ENCODE results near the gene SHD.
"Not testable (repeated sequence)": the region's sequence is repeated elsewhere in the genome, so short reads cannot be mapped to it uniquely, and the experiment has no call there.

The SHD gene

DNA sequence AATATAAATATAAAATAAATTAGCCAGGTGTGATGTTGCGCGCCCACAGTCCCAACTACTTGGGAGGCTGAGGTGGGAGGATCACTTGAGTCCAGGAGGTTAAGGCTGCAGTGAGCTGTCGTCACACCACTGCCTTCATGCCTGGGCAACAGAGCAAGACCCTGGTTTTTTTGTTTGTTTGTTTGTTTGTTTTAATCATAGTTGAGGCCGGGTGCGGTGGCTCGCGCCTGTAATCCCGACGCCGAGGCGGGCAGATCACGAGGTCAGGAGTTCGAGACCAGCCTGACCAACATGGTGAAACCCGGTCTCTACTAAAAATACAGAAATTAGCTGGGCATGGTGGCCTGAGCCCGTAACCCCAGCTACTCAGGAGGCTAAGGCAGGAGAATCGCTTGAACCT lies 41.6 kb upstream of the SHD start:
- not testable (repeated sequence) for H4K8ac ChIP-seq (ENCODE audit: low read depth, low read length); H3K4me1 ChIP-seq (ENCODE audit: control insufficient read depth in 2 of 2, insufficient read depth in 1 of 2, low read depth in 1 of 2, low read length in 2 of 2); H2BK120ac ChIP-seq (ENCODE audit: low read depth, low read length); H2BK12ac ChIP-seq (ENCODE audit: low read length); H2AFZ ChIP-seq (ENCODE audit: low read length); H3K23ac ChIP-seq (ENCODE audit: low read depth, low read length, poor library complexity); H3K18ac ChIP-seq (ENCODE audit: low read length); H4K91ac ChIP-seq (ENCODE audit: low read depth, low read length, poor library complexity); H3K36me3 ChIP-seq (replicated peaks in 1 of 2; ENCODE audit: control insufficient read depth in 2 of 2, insufficient read depth in 2 of 2, low read length in 2 of 2); H3K4ac ChIP-seq (ENCODE audit: low read length); H3K9ac ChIP-seq (ENCODE audit: low read depth, low read length, poor library complexity); H2BK5ac ChIP-seq (ENCODE audit: low read length); H3K27ac ChIP-seq (replicated peaks; ENCODE audit: low read length); H2AK5ac ChIP-seq (ENCODE audit: low read depth, low read length); DNase-seq (ENCODE audit: low spot score); H3K14ac ChIP-seq (ENCODE audit: low read length); H3K4me3 ChIP-seq (ENCODE audit: low read length in 2 of 2); H3K79me1 ChIP-seq (ENCODE audit: low read depth, low read length); H3K4me2 ChIP-seq (ENCODE audit: insufficient read depth, low read length, poor library complexity, severe bottlenecking); H3K27me3 ChIP-seq (ENCODE audit: control insufficient read depth in 3 of 3, insufficient read depth in 3 of 3, low read depth in 1 of 3, low read length in 3 of 3); H3K9me3 ChIP-seq (replicated peaks in 1 of 2; ENCODE audit: control insufficient read depth in 2 of 2, insufficient read depth in 1 of 2, low read depth in 1 of 2, low read length in 2 of 2); H2BK15ac ChIP-seq (ENCODE audit: low read length)
- WGBS, 2 donors (ENCODE audit: extremely low coverage in 2 of 2, insufficient read length in 2 of 2, insufficient replicate concordance in 1 of 2), result no CpG with 5 or more reads among the region's 16 CpGs

DNA sequence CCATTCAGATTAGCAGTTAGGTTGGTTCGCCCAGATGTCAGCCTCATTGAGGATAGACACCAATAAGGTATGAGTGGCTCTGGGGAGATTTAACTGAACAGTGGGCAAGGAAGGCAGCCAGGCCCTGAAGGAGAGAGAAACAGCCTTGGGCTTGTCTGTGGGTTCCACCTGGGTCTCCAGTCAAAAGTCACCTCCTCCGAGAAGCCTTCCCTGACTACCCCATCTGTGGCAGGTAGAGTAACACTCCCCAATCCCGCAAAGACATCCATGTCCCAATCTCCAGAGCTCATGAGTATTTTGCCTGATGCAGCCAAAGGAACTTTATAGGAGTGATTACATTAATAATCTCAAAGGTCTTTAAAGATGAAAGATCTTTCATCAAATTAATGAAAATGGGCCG lies 40.2 kb upstream of the SHD start:
- no peak overlapping the region for H4K91ac ChIP-seq (ENCODE audit: low read depth, low read length, poor library complexity)
- H2BK120ac ChIP-seq (ENCODE audit: low read depth, low read length), result no peak overlapping the region
- H2AFZ ChIP-seq (ENCODE audit: low read length), result no peak overlapping the region
- no peak overlapping the region for H3K18ac ChIP-seq (ENCODE audit: low read length)
- no peak overlapping the region for H2AK5ac ChIP-seq (ENCODE audit: low read depth, low read length)
- no peak overlapping the region for H3K9ac ChIP-seq (ENCODE audit: low read depth, low read length, poor library complexity)
- H4K8ac ChIP-seq (ENCODE audit: low read depth, low read length), result no peak overlapping the region
- H3K23ac ChIP-seq (ENCODE audit: low read depth, low read length, poor library complexity), result no peak overlapping the region
- H3K9me3 ChIP-seq (replicated peaks in 1 of 2; ENCODE audit: control insufficient read depth in 2 of 2, insufficient read depth in 1 of 2, low read depth in 1 of 2, low read length in 2 of 2), result peaks cover 0 to 2% of the 10 kb centered on the region in 2 donors
- H3K36me3 ChIP-seq (replicated peaks in 1 of 2; ENCODE audit: control insufficient read depth in 2 of 2, insufficient read depth in 2 of 2, low read length in 2 of 2), result no peaks in the 10 kb centered on the region
- no peak overlapping the region for H3K27ac ChIP-seq (replicated peaks; ENCODE audit: low read length)
- H3K4me3 ChIP-seq (ENCODE audit: low read length in 2 of 2), result no peak overlapping the region
- no peaks in the 10 kb centered on the region for H3K27me3 ChIP-seq (ENCODE audit: control insufficient read depth in 3 of 3, insufficient read depth in 3 of 3, low read depth in 1 of 3, low read length in 3 of 3)
- H2BK12ac ChIP-seq (ENCODE audit: low read length), result no peak overlapping the region
- no peak overlapping the region for H3K4me2 ChIP-seq (ENCODE audit: insufficient read depth, low read length, poor library complexity, severe bottlenecking)
- WGBS, 2 donors (ENCODE audit: extremely low coverage in 2 of 2, insufficient read length in 2 of 2, insufficient replicate concordance in 1 of 2), result no CpG with 5 or more reads among the region's 4 CpGs
- H3K79me1 ChIP-seq (ENCODE audit: low read depth, low read length), result no peaks in the 10 kb centered on the region
- no peak for DNase-seq (ENCODE audit: low spot score)
- H2BK5ac ChIP-seq (ENCODE audit: low read length), result no peak overlapping the region
- no peak overlapping the region for H3K4ac ChIP-seq (ENCODE audit: low read length)
- H2BK15ac ChIP-seq (ENCODE audit: low read length), result no peak overlapping the region
- no peak overlapping the region for H3K14ac ChIP-seq (ENCODE audit: low read length)
- no peaks in the 10 kb centered on the region for H3K4me1 ChIP-seq (ENCODE audit: control insufficient read depth in 2 of 2, insufficient read depth in 1 of 2, low read depth in 1 of 2, low read length in 2 of 2)

DNA sequence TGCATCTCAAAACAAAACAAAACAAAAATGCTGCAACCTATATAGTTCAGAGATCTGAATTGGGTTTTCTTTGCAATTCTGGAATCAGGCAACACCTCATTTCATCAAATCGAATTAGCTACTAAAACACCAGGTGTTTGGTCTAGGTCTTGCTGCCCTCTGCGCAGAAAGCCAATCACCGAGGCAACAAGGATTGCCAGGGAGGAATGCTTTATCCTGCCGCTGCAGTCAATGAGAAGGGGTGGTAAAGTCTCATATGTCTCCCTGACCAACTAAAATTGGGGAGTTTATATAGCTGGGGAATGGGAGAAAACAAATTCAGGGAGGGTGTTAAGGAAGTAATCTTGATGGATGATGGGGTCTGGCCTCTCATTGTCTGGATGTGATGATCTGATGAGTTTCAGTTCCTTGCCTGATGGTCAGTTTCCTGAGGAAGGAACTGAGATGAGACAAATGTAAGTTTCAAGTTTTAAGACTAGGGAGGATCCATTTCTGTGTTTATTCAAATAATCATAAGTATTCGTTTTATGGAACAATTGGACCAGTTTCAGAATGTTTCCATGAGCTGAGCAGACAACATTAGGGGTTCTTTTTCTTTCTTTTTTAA lies 37.1 kb upstream of the SHD start:
- Histone ChIP-seq H2BK12ac (ENCODE audit: low read length) (no peak overlapping the region), H3K4ac (ENCODE audit: low read length) (no peak overlapping the region), H2AFZ (ENCODE audit: low read length) (no peak overlapping the region), H3K4me1 (ENCODE audit: control insufficient read depth in 2 of 2, insufficient read depth in 1 of 2, low read depth in 1 of 2, low read length in 2 of 2) (peaks cover 3% of the 10 kb centered on the region in 2 donors), H3K79me1 (ENCODE audit: low read depth, low read length) (no peaks in the 10 kb centered on the region), H2BK120ac (ENCODE audit: low read depth, low read length) (no peak overlapping the region), H2AK5ac (ENCODE audit: low read depth, low read length) (no peak overlapping the region), H3K23ac (ENCODE audit: low read depth, low read length, poor library complexity) (no peak overlapping the region), H3K14ac (ENCODE audit: low read length) (no peak overlapping the region), H2BK15ac (ENCODE audit: low read length) (no peak overlapping the region), H4K91ac (ENCODE audit: low read depth, low read length, poor library complexity) (no peak overlapping the region), H3K4me3 (ENCODE audit: low read length in 2 of 2) (no peak overlapping the region), H3K4me2 (ENCODE audit: insufficient read depth, low read length, poor library complexity, severe bottlenecking) (no peak overlapping the region), H2BK5ac (ENCODE audit: low read length) (no peak overlapping the region), H3K27me3 (ENCODE audit: control insufficient read depth in 3 of 3, insufficient read depth in 3 of 3, low read depth in 1 of 3, low read length in 3 of 3) (no peaks in the 10 kb centered on the region), H3K9ac (ENCODE audit: low read depth, low read length, poor library complexity) (no peak overlapping the region), H3K36me3 (replicated peaks in 1 of 2; ENCODE audit: control insufficient read depth in 2 of 2, insufficient read depth in 2 of 2, low read length in 2 of 2) (no peaks in the 10 kb centered on the region), H3K9me3 (replicated peaks in 1 of 2; ENCODE audit: control insufficient read depth in 2 of 2, insufficient read depth in 1 of 2, low read depth in 1 of 2, low read length in 2 of 2) (peaks cover 0 to 2% of the 10 kb centered on the region in 2 donors), H3K27ac (replicated peaks; ENCODE audit: low read length) (no peak overlapping the region), H3K18ac (ENCODE audit: low read length) (no peak overlapping the region), H4K8ac (ENCODE audit: low read depth, low read length) (no peak overlapping the region)
- no peak for DNase-seq (ENCODE audit: low spot score)
- no CpG with 5 or more reads among the region's 5 CpGs for WGBS, 2 donors (ENCODE audit: extremely low coverage in 2 of 2, insufficient read length in 2 of 2, insufficient replicate concordance in 1 of 2)

DNA sequence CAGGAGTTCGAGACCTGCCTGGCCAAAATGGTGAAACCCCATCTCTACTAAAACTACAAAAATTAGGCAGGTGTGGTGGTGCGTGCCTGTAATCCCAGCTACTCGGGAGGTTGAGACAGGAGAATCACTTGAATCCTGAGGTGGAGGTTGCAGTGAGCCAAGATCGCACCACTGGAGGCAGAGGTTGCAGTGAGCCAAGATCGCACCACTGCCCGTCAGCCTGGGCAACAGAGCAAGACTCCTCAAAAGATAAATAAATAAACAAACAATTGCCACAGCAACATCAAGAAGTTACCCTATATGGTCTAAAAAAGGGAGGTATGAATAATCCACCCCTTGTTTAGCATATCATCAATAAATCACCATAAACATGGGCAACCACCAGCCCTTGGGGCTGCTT lies 33.1 kb upstream of the SHD start:
- H3K4me1 ChIP-seq (ENCODE audit: control insufficient read depth in 2 of 2, insufficient read depth in 1 of 2, low read depth in 1 of 2, low read length in 2 of 2); H2BK5ac ChIP-seq (ENCODE audit: low read length); H3K4me3 ChIP-seq (ENCODE audit: low read length in 2 of 2); H4K8ac ChIP-seq (ENCODE audit: low read depth, low read length); H4K91ac ChIP-seq (ENCODE audit: low read depth, low read length, poor library complexity); H3K27ac ChIP-seq (replicated peaks; ENCODE audit: low read length); H3K14ac ChIP-seq (ENCODE audit: low read length); H2AK5ac ChIP-seq (ENCODE audit: low read depth, low read length); H2BK15ac ChIP-seq (ENCODE audit: low read length); H3K23ac ChIP-seq (ENCODE audit: low read depth, low read length, poor library complexity); H3K9ac ChIP-seq (ENCODE audit: low read depth, low read length, poor library complexity); H3K79me1 ChIP-seq (ENCODE audit: low read depth, low read length); H3K4me2 ChIP-seq (ENCODE audit: insufficient read depth, low read length, poor library complexity, severe bottlenecking); H3K4ac ChIP-seq (ENCODE audit: low read length); H3K18ac ChIP-seq (ENCODE audit: low read length); DNase-seq (ENCODE audit: low spot score); H3K9me3 ChIP-seq (replicated peaks in 1 of 2; ENCODE audit: control insufficient read depth in 2 of 2, insufficient read depth in 1 of 2, low read depth in 1 of 2, low read length in 2 of 2); H3K27me3 ChIP-seq (ENCODE audit: control insufficient read depth in 3 of 3, insufficient read depth in 3 of 3, low read depth in 1 of 3, low read length in 3 of 3); H2BK120ac ChIP-seq (ENCODE audit: low read depth, low read length); H2BK12ac ChIP-seq (ENCODE audit: low read length): not testable (repeated sequence)
- WGBS, 2 donors (ENCODE audit: extremely low coverage in 2 of 2, insufficient read length in 2 of 2, insufficient replicate concordance in 1 of 2), result no CpG with 5 or more reads among the region's 6 CpGs
- Histone ChIP-seq H3K36me3 (replicated peaks in 1 of 2; ENCODE audit: control insufficient read depth in 2 of 2, insufficient read depth in 2 of 2, low read length in 2 of 2) (peaks cover 16 to 20% of the 10 kb centered on the region in 2 donors), H2AFZ (ENCODE audit: low read length) (peak overlapping the region; percentile 85)
